ENCODE measurements around the gene CPO.

GRCh38 chr2:206980413-206980812, 41.1 kb downstream of the CPO start:
- TF ChIP-seq POLR2A (IDR thresholded peaks at IDR 0.05) (no peak), CTCF (IDR thresholded peaks at IDR 0.05) (no peak)
